Stimulated activated naive CD8-positive, alpha-beta T cell treated with anti-CD3 and anti-CD28 coated beads, Interleukin-15, Interleukin-2, amounts not matched to agents 100 U/mL and 50 U/mL, for 24 hours (primary cell): ENCODE results near the gene LCN12.
"Not testable (repeated sequence)": the region's sequence is repeated elsewhere in the genome, so short reads cannot be mapped to it uniquely, and the experiment has no call there.

Source experiments
- ATAC-seq: fragments of 150-1000 bp; cut with Tn5 transposase; one replicate; pipeline ENCODE4 v1.10.0; 2021
- DNase-seq: peaks from one replicate; pipeline ENCODE4 v3.0.0; 2021

LCN12 gene

DNA sequence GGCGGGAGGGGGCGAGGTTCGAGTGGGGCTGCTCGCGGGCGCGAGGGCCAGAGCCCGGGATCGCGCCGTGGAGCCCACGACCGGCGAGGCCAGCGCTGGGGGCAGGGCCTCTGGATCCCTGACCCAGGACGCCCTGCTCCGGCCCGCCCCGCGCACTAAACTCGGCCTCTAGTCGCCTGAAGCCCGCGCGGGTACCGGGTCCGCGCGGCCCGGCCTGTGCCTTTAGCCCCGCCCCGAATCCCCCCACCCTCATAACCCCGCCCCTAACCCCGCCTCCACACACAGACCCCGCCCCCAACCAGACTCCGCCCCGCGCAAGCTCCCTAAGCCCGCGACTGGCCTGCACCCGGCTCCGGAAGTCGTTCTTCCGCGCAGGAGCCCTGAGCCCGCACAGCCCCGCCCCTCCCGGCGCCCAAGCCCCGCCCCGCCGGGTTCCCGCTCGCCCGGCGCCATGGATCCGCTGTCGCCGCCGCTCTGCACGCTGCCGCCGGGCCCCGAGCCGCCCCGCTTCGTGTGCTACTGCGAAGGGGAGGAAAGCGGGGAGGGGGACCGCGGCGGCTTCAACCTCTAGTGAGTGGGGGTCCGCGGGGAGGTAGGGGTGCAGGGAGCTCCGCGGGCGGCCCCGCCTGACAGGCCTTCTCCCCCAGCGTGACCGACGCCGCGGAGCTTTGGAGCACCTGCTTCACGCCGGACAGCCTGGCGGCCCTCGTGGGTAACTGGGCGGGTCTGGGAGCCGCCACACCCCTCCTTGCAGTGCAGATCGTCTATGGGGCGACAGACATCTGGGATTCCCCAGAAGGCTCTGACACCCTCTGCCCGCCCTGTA is 40.1 kb downstream of the LCN12 start, which contains the start of gene PAXX:
TSS of gene PAXX (plus strand) at position 430 of the 826 bp plus-strand sequence. CDS start at position 452, 22 bp downstream.
- peak; percentile 98 for DNase-seq
- peak; percentile 84 for ATAC-seq

DNA sequence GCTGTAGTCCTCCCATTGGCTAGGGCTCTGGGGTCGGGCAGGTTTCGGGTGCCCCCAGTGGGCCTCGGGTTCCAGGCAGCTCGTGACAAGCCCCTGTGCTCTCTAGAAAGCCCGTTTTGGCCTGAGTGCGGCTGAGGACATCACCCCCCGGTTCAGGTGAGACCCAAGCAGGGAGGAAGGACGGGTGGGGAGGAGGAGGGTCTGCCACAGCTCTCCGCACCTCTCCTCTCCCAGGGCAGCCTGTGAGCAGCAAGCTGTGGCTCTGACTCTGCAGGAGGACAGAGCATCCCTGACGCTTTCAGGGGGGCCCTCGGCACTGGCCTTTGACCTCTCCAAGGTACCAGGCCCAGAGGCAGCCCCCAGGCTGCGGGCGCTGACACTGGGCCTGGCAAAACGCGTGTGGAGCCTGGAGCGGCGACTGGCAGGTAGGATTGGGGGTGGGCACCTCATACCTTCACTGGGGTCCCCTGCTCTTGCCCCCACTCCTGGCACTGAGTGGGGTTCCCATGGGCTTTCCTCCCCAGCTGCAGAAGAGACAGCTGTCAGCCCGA is 40.8 kb downstream of the LCN12 start:
- ATAC-seq = no peak
- DNase-seq = no peak

DNA sequence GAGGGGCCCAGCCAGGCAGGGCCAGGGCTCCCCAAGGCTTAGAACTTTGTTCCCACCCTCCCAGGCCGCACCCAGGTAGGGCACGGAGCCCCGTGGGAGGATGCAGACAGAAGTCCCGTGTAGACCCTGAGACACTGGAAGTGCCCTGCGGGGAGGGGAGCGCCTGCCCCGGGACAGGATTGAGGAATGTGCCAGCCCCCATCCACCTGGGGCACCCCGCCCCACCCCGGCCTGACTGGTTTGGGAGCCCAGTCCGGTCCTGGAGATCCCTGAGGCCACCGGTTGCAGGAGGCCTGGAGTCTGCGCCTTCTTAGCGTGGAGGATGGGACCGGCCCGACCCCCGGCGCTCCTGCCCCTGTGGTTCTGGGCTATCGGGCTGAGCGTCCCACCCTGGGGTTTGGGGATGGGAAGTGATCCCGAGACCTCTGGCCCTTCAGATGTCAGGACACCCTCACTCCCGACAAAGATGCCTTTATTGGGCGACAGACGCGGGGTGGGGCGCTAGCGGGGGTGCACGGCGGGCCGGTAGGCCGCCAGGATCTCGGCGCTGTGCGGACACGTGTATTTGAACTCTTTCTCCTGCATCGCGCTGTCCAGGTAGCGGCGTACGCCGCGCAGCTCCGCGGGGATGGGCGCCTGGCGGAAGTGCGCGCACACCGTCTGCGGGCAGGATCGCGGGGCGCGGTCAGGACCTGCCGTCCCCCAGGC is 42.3 kb downstream of the LCN12 start:
- ATAC-seq (no peak), DNase-seq (no peak)

DNA sequence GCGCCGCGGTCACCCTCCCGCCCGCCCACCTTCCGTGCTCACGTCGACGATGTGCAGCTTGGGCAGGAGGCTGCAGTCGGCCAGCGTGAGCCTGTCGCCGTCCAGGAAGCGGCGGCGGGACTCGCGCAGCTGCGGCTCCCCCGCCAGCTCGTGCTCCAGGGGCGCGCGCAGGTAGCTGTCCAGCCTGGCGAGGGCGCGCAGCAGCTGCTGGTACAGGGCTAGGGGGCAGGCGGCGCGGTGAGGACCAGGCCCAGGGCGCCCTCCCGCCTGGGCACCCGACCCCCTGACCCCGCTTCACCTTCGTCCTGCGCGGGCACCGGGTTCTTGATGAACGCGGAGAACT is 42.8 kb downstream of the LCN12 start:
- DNase-seq = no peak
- no peak for ATAC-seq

DNA sequence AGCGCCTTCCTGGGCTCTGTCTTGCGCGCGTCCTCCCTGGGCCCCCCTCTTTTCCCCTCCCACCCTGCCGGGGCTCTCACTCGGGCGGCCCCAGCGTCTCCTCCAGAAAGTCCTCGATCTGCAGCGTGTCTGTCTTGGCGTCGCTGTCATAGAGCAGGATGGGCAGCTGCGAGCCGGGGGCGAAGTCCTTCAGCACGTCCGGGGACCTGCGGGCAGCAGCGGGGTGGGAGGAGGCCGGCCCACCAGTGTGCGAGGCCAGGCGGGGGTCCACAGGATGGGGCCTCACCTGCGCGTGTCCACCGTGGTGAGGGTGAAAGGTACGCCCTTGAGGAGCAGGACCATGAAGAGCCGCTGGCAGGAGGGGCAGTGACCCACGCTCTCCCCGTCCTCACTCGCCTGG is 43.3 kb downstream of the LCN12 start:
- DNase-seq = no peak
- ATAC-seq = no peak

DNA sequence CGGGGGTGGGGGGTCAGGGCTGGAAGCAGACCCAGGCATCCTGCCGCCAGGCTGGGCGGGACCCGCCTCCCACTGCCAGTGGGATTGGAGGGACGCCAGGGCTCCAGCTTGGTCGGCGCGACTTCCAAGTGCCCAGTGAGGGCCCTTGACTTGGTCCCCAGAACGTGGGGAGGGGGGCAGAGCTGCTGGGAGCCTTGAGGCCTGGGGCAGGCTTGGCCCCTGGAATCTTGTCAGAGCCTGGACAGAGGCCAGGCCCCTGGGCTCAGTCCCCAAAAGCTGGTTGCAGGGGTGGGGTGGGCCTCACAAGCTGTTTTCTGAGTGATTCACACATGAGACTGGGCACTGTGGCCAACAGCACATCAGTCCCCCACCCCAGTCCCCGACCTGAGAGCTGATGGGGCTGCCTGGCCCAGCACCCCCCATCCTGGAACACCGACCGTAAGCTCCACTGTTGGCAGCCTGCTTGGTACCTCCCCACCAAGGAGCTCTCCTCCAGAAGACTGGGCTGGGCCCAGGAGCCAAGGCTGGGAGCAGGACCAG is 43.8 kb downstream of the LCN12 start:
- DNase-seq (no peak), ATAC-seq (no peak)

DNA sequence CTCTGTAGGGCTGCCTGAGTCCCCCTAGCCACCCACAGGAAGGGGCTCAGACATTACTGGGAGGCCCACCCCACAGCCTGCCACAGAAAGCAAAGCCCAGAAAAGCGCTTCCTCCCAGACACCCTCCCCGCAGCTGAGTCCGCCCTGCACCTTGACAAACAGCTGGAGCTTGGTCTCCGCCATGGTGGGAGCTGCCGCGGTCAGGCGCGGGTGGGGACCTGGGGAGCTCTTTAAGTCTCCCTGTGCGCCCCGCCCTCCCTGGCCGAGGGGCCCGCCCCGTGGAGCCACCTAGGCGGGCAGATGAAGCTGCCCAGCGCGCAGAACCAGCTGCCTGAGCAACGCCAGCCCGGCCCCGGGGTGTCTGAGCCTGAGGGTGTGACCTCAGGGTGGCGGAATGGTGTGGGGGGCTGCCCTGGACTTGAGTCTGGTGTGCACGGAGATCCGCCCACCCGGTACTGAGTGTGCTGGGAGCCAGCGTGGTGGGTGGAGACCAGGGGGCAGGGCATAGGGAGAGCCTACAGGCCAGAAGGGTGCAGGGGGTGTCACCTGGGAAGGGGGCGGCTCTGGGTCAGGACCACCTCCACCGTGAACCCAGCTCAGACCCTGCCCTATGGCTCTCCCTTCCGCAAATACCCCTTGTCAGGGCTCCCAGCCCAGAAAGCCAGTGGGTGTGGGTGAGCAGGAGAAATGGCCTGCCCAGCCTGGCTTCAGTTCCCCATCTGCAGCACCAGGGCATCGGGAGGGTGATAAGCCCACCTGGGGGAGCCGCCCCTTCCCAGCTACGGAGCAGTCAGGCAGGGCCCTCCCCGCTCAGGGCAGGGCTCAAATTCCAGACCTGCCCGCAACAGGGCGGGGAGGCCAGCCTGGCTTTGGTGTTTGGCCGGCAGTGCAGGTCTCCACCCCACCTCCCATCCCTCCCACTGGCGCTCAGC is 44.6 kb downstream of the LCN12 start, which contains the start of gene CLIC3:
TSS of gene CLIC3 (minus strand) at position 208 of the 932 bp plus-strand sequence. CDS start at position 183, 25 bp downstream.
- peak; percentile 55 for DNase-seq
- ATAC-seq = no peak

DNA sequence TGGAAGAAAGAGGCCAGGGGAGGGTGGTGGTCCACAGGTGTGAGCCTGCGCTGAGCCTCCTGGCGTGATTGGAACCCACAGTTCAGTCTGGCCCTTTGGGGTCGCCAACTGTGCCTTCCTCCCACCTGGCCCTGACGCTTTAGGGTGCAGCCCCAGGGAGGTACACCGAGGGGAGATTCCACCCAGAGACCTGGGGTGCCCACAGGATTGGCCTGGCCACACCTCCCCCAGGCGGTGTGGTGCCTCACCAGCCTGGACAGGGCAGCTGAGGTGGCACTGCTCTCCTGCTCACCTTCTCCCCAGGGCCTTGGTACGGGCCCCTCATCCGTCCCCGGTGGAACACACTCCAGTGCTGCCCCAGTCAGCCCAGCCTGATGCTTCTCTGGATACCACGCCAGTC is 45.3 kb downstream of the LCN12 start:
- ATAC-seq = no peak

DNA sequence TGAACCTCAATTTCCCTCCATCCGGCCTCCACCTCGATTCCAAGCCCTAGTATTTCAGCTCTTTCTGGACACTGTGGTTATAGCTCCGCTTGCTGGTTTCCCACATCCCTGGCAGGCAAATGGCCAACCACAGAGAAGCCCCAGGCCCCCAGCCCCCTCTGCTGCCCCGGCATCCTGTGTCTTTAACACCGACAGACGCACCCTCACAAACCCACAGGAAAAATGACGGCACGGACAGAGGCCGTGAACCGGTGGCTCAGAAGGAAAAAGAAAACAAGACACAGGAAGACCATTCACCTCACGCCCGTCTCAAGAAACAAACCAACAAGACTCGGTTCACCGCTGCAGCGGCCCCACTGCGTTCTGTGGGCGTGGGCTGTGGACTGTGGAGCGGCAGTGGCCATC is 45.8 kb downstream of the LCN12 start:
- DNase-seq (no peak), ATAC-seq (no peak)

More for the DNA sequence above, 45.3 kb downstream of the LCN12 start:
- no peak for DNase-seq

DNA sequence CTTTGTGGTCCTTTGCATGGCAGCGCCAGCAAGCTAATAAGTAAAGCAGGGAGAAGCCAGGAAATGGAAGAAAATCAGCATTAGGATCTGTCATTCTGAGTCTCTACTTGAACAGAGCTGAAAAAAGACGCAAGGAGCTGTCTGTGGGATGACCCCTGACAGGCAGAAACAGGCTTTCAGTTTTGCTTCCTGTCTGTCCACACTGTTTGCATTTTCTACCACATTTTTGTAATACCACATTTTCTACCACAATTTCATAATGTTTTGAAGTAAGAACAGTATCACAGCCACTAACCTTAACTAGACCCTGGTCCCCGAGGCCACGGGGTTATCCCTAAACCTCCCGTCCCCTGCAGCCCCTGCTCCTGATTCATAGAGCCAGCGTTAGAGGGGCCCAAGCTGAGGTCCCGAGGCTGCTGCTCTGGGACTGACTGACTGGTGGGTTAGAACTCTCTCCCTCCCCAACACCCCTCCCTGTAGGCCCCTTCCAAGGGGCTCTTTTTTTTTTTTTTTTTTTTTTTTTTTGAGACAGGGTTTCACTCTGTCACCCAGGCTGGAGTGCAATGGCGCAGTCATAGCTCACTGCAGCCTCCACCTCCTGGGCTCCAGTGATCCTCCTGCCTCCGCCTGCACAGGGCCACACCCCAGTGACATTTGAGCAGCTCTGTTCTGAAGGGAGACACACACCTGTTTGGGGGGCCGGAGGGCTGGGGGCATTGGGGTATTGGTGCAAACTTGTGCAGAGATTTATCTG is 48.3 kb downstream of the LCN12 start:
- DNase-seq (peak; percentile 74), ATAC-seq (peak; percentile 85)

DNA sequence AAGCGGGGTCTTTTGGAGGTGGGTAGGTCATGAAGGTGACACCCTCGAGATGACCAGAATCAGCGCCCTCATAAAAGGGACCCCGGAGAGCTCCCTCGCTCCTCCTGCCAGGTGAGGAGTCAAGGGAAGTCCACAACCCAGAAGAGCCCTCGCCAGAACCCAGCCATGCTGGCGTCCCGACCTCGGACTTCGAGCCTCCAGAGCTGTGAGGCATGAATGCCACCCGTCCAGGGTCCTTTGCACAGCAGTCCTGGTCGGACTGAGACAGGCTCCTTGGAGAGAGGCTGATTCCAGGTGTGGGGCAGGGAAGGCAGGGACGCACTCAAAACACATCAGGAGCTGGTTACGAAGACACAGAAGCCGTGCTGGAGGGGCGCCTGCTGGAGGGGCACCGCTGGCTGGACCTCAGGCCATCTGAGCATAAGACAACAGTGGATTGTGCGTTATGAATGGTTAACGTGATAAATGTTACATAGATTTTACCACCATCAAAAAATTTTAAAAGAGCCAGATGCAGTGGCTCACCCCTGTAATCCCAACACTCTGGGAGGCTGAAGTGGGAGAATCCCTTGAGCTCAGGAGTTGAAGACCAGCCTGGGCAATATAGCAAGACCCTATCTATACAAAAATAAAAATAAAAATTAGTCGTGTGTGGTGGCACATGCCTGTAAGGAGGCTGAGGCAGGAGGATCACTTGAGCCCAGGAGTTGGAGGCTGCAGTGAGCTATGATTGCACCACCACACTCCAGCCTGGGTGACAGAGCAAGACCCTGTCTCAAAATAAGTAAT is 50.0 kb downstream of the LCN12 start:
- DNase-seq = no peak
- ATAC-seq = no peak

DNA sequence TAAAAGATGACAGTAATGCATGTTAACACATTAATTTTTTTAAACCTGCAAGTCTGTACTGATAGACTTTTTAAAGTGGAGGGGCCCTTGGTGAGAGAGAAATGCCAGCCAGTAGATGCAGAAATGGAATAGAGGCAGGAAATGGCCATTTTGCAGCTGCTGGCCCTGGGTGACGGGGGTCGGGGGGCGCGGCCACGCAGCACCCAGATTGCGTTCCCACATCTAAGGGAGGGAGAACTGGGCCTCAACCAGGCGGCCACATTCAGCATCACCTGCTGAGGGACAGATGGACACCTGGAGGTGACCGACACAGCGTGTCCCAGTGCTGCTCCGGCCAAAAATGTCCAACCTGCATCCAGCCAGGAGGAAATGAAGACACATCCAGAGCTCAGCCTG is 50.6 kb downstream of the LCN12 start:
- ATAC-seq (no peak), DNase-seq (no peak)

DNA sequence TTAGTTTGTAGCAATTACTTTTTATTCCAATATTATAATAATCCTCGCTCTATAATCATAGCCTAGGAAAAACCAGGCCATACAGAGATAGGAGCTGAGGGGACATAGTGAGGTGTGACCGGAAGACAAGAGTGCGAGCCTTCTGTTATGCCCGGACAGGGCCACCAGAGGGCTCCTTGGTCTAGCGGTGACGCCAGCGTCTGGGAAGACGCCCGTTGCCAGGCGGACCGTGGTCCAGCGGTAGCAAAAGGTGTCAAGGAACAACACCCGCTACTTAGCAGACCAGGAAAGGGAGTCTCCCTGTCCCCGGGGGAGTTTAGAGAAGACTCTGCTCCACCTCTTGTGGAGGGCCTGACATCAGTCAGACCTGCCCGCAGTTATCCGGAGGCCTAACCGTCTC is 52.2 kb downstream of the LCN12 start:
- not testable (repeated sequence) for DNase-seq, ATAC-seq
